GM19025 (cell line): ENCODE measurements around the gene TOR1AIP1.

Experiments used
- ATAC-seq: cut with Tn5 transposase; IDR thresholded peaks from one replicate; pipeline ENCODE4 v1.9.1; 2021; ENCODE audit warnings: mild to moderate bottlenecking, low read depth, moderate library complexity; ENCODE audit not compliant: unreplicated experiment

Gene TOR1AIP1

GRCh38 chr1:179877586-179878265, 4.4 kb upstream of the TOR1AIP1 start, which contains the start of gene TOR1AIP2:
TSS of gene TOR1AIP2 (minus strand) at chr1:179877803. CDS start at chr1:179852665, 25,138 bp downstream.
- ATAC-seq: peak; percentile 54

DNA sequence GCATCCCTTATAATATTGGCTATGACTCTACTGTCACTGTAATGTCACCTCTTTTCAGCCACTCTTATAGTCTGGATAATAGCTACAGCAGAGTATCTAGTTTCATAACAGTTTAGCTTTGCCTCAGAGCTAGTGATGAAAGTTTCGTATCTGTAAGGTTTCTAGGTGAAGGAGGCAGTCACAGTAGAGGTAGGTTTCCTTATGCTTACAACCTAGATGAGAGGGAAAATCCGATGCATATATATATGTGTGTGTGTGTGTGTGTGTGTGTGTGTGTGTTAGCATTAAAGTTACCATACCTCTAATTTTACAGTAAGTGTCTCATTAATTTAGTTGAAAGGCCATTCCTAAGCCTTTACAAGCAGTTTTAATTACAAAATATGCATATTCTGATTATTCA, 2.3 kb upstream of the TOR1AIP1 start:
- ATAC-seq: no peak

GRCh38 chr1:179881642-179882252, 338 bp upstream of the TOR1AIP1 start:
- no peak for ATAC-seq

DNA sequence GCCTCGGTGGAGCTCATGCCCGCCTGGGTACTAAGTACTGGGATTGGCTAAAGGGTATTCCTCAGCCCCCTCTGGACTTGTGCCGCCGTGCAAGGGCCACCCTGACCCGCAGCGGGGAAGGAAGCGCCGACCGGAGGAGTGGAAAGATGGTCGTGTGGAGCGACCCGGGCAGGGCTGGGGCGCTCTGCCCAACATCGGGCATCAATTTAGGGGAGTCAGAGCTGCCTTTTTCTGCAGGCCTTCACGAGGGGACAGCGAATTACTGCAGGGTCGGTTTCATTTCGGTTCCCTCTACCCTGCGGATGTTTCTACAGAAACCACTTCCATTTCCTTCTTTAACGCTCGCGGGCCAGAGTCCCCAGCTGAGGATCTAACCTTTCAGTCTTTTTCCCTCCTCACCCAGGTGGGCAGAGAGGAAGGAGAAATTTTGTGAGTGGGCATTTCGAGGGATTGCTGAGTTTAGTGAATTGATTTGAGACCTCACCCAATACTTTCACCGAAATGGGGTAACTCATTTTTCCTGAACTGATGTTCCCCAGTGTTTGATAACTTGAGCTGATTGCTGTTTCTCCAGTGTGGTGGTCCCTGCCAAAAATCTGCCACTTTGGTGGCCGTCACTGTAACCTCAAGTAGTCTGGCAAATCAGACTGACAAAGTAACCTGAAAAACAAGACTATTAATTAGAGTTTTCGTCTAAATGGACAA, 1.1 kb downstream of the TOR1AIP1 start:
- ATAC-seq: no peak

GRCh38 chr1:179883745-179884138, 1.7 kb downstream of the TOR1AIP1 start:
- no peak for ATAC-seq

GRCh38 chr1:179888071-179888470, 6.0 kb downstream of the TOR1AIP1 start:
- ATAC-seq: no peak

DNA sequence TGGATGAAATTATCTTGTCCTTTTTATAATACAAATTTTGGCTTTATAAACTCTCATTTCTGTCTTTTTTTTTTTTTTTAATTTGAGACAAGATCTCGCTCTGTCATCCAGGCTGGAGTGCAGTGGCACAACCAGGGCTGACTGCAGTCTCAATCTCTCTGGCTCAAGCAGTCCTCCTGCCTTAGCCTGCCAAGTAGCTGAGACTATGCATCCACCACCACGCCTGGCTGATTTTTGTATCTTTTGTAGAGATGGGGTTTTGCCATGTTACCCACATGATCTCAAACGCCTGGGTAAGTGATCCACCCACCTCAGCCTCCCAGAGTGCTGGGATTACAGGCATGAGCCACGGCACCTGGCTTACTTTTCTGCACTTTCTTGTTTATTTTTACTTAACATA, 7.5 kb downstream of the TOR1AIP1 start:
- ATAC-seq: no peak

- ATAC-seq: no peak
These were observed 28.8 kb downstream of the TOR1AIP1 start for GRCh38 chr1:179910934-179911333.

DNA sequence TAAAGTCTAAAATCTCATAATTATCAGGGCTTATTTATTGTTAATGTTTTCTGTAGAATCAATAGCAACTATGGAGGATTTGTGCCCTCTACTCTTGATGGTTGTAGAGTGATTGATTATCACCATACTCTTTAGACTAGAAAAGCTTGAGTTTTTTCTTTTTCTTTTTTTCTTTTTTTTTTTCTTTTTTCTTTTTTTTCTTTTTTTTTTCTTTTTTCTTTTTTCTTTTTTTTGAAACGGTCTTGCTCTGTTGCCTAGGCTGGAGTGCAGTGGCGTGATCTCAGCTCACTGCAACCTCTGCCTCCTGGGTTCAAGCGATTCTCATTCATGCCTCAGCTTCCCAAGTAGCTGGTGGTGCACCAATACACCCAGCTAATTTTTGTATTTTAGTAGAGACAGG, 29.7 kb downstream of the TOR1AIP1 start:
- ATAC-seq: no peak

- no peak for ATAC-seq
These were observed 35.7 kb downstream of the TOR1AIP1 start for GRCh38 chr1:179917601-179918429.

GRCh38 chr1:179921472-179921871, 39.4 kb downstream of the TOR1AIP1 start:
- ATAC-seq: no peak

- no peak for ATAC-seq
These were observed 40.1 kb downstream of the TOR1AIP1 start for GRCh38 chr1:179921981-179922872.

- ATAC-seq: no peak
These were observed 40.9 kb downstream of the TOR1AIP1 start for GRCh38 chr1:179923029-179923428.

- ATAC-seq: peak; percentile 48
These were observed 42.2 kb downstream of the TOR1AIP1 start for GRCh38 chr1:179924268-179924667.

GRCh38 chr1:179925302-179925701, 43.2 kb downstream of the TOR1AIP1 start:
- no peak for ATAC-seq

GRCh38 chr1:179925922-179926849, 44.1 kb downstream of the TOR1AIP1 start:
- no peak for ATAC-seq

DNA sequence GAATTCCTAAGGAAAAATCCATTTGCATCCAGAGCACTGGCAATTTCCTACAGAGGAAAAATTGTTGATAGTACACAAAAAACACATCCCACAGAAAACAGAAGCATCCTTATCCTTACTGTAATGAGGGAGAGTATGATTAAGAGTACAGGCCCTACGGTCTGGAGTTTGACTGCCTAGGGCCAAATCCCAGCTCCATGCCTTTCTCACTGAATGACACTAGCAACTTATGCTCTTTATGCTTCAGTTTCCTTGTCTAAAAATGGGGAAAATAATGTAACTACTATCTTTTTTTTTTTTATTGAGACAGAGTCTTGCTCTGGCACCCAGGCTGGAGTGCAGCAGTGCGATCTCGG, 44.7 kb downstream of the TOR1AIP1 start:
- ATAC-seq: no peak

DNA sequence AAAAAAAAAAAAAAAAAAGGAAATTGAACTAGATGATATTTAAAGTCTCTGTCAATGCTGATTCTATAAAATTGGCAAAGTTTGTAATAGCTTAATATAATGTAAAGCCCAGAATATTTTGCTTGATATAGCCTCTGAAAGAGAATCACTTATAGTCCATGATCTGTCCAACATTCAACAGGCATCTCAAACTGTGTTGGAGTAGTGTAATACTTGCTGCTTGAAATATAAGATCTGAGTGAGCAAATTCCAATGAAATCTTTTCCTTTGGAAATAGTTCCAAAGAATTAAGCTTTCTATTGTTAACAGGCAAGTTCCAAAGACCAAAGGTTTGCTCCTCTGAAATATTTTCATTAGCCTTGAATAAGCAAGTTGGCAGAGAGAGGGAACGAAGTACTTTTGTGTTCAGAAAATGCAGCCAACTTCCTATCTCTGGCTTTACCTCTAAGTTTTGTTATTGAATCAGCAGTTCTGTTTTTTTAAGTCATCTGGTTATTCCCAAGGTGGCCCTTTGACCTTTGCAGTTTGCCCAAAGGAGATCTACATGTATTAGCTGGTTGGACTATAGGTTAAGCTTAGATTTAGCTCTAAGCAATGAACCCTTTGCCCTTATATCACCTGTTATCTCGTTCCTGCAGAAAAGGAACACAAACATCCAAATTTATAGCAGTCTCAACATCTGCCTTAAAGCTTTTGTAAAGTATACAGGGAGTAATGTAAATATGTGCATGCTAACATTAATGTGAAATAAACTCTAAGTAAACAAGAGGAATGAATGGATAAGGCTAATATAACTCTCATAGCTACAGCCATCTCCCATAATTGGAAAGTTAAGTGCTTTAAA, 48.1 kb downstream of the TOR1AIP1 start:
- no peak for ATAC-seq
